Measurements from ENCODE around the gene REC114.

The REC114 gene

GRCh38 chr15:73607405-73607804 lies 164.4 kb downstream of the REC114 start:
- no peak overlapping the region for H3K4me3 ChIP-seq (ENCODE audit: low read depth, low read length)
- no peak for DNase-seq
- H3K27ac ChIP-seq, result no peak overlapping the region
- in situ Hi-C loops (cut with HindIII; ENCODE audit: low pct_ligation_motif_present, low sequenced_read_pairs), result no loop called here
- TF ChIP-seq, protein P1, sequence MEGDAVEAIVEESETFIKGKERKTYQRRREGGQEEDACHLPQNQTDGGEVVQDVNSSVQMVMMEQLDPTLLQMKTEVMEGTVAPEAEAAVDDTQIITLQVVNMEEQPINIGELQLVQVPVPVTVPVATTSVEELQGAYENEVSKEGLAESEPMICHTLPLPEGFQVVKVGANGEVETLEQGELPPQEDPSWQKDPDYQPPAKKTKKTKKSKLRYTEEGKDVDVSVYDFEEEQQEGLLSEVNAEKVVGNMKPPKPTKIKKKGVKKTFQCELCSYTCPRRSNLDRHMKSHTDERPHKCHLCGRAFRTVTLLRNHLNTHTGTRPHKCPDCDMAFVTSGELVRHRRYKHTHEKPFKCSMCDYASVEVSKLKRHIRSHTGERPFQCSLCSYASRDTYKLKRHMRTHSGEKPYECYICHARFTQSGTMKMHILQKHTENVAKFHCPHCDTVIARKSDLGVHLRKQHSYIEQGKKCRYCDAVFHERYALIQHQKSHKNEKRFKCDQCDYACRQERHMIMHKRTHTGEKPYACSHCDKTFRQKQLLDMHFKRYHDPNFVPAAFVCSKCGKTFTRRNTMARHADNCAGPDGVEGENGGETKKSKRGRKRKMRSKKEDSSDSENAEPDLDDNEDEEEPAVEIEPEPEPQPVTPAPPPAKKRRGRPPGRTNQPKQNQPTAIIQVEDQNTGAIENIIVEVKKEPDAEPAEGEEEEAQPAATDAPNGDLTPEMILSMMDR (IDR thresholded peaks at IDR 0.05; ENCODE audit: low read depth, low read length, missing control alignments), result no peak
- no peaks in the 10 kb centered on the region for H3K27me3 ChIP-seq (replicated peaks)
- H3K36me3 ChIP-seq (replicated peaks), result no peaks in the 10 kb centered on the region

GRCh38 chr15:73607843-73608242 lies 164.9 kb downstream of the REC114 start:
- no peak for DNase-seq
- in situ Hi-C loops (cut with HindIII; ENCODE audit: low pct_ligation_motif_present, low sequenced_read_pairs), result no loop called here
- H3K36me3 ChIP-seq (replicated peaks), result no peaks in the 10 kb centered on the region
- no peaks in the 10 kb centered on the region for H3K27me3 ChIP-seq (replicated peaks)
- no peak overlapping the region for H3K27ac ChIP-seq
- TF ChIP-seq, protein P1 (IDR thresholded peaks at IDR 0.05; ENCODE audit: low read depth, low read length, missing control alignments), result no peak
- no peak overlapping the region for H3K4me3 ChIP-seq (ENCODE audit: low read depth, low read length)

DNA sequence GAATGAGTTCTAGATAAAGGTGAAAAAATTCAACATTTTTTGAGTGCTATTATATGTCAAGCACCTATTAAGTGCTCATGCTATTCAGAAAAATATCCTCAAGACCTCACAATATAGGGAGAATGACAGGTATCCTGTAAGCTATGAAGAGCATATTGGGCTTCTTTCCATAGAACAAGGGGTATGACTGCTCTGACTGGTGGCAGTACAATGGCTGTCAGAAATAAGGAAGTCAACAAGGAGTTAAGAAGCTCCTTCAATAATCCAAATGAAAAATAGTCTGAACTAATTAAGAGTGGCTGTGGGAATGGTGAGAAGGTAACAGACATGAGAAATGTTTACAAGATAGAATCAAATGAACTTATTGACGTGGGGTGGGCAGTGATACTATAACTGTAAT lies 165.5 kb downstream of the REC114 start:
- H3K36me3 ChIP-seq (replicated peaks), result no peaks in the 10 kb centered on the region
- no peaks in the 10 kb centered on the region for H3K27me3 ChIP-seq (replicated peaks)
- H3K4me3 ChIP-seq (ENCODE audit: low read depth, low read length), result no peak overlapping the region
- in situ Hi-C loops (cut with HindIII; ENCODE audit: low pct_ligation_motif_present, low sequenced_read_pairs), result no loop called here
- DNase-seq, result no peak
- TF ChIP-seq, protein P1 (IDR thresholded peaks at IDR 0.05; ENCODE audit: low read depth, low read length, missing control alignments), result no peak
- H3K27ac ChIP-seq, result no peak overlapping the region

GRCh38 chr15:73608941-73609340 lies 166.0 kb downstream of the REC114 start:
- no peak for DNase-seq

More at GRCh38 chr15:73608941-73609340, 166.0 kb downstream of the REC114 start:
- TF ChIP-seq, protein P1 (IDR thresholded peaks at IDR 0.05; ENCODE audit: low read depth, low read length, missing control alignments), result no peak
- Histone ChIP-seq H3K36me3 (replicated peaks) (no peaks in the 10 kb centered on the region), H3K27ac (no peak overlapping the region), H3K27me3 (replicated peaks) (no peaks in the 10 kb centered on the region), H3K4me3 (ENCODE audit: low read depth, low read length) (no peak overlapping the region)
- in situ Hi-C loops (cut with HindIII; ENCODE audit: low pct_ligation_motif_present, low sequenced_read_pairs), result no loop called here
